22Rv1 (cell line): ENCODE results near the gene WDR70.

ENCODE experiments used
- ZFX ChIP-seq: fragments of 450-650 bp; IDR thresholded peaks from 2 replicates; pipeline ENCODE4 v1.6.1; 2017; ENCODE audit warnings: antibody characterized with exemption, borderline replicate concordance
- TF ChIP-seq, protein P1 (sequence below): fragments of 450-650 bp; IDR thresholded peaks from 2 replicates; pipeline ENCODE4 v1.5.1; 2017; ENCODE audit warnings: mild to moderate bottlenecking

GRCh38 chr5:37511646-37512045 is 132.5 kb downstream of the WDR70 start:
- TF ChIP-seq, protein P1, sequence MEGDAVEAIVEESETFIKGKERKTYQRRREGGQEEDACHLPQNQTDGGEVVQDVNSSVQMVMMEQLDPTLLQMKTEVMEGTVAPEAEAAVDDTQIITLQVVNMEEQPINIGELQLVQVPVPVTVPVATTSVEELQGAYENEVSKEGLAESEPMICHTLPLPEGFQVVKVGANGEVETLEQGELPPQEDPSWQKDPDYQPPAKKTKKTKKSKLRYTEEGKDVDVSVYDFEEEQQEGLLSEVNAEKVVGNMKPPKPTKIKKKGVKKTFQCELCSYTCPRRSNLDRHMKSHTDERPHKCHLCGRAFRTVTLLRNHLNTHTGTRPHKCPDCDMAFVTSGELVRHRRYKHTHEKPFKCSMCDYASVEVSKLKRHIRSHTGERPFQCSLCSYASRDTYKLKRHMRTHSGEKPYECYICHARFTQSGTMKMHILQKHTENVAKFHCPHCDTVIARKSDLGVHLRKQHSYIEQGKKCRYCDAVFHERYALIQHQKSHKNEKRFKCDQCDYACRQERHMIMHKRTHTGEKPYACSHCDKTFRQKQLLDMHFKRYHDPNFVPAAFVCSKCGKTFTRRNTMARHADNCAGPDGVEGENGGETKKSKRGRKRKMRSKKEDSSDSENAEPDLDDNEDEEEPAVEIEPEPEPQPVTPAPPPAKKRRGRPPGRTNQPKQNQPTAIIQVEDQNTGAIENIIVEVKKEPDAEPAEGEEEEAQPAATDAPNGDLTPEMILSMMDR, result no peak
- no peak for TF ChIP-seq ZFX
